WTC11 (cell line): ENCODE data around the gene RPL35A. TPM values are rescaled to one million over a fixed set of nuclear protein-coding genes. Genes with fewer than 3 reads are reported as not detected.

Experiments
- ATAC-seq: fragments of 200-7000 bp; cut with Tn5 transposase; 2 replicates; pipeline ENCODE4 v1.10.0; 2021; ENCODE audit warnings: mild to moderate bottlenecking, moderate library complexity
- CTCF ChIA-PET: fragments of 300-600 bp; sonication (Branson Sonifier 250); formaldehyde crosslinking; loops from one replicate; lab custom pipeline; 2021; ENCODE audit warnings: antibody characterized with exemption; lab: Charles Lee
- POLR2A ChIA-PET: fragments of 350-600 bp; sonication (Branson Sonifier 250); formaldehyde crosslinking; loops from one replicate; lab custom pipeline; 2021; ENCODE audit warnings: antibody characterized with exemption; lab: Charles Lee
- DNase-seq: peaks from one replicate; pipeline ENCODE4 v3.0.0; 2021; ENCODE audit warnings: low spot score
- H3K27ac Mint-ChIP-seq: 2 replicates; pipeline ENCODE4 v1.8.0; 2021; ENCODE audit warnings: mixed read lengths
- H3K27me3 Mint-ChIP-seq: 2 replicates; pipeline ENCODE4 v1.8.0; 2021; ENCODE audit warnings: low read depth, mild to moderate bottlenecking, moderate library complexity, mixed read lengths
- H3K36me3 Mint-ChIP-seq: 2 replicates; pipeline ENCODE4 v1.8.0; 2021; ENCODE audit warnings: mixed read lengths
- H3K4me1 Mint-ChIP-seq: 2 replicates; pipeline ENCODE4 v1.8.0; 2022; ENCODE audit warnings: mixed read lengths
- H3K4me3 Mint-ChIP-seq: 2 replicates; pipeline ENCODE4 v1.8.0; 2021; ENCODE audit warnings: mild to moderate bottlenecking, moderate library complexity, mixed read lengths
- H3K9me3 Mint-ChIP-seq: 2 replicates; pipeline ENCODE4 v1.8.0; 2021; ENCODE audit warnings: mixed read lengths
- AFF4 ChIP-seq: sonication (generic); formaldehyde crosslinking; IDR thresholded peaks from 2 replicates; pipeline ENCODE4 v1.8.1; 2023; ENCODE audit warnings: mild to moderate bottlenecking, missing genetic modification reagents, borderline replicate concordance
- ATF3 ChIP-seq: sonication (generic); formaldehyde crosslinking; conservative IDR thresholded peaks from 2 replicates; pipeline ENCODE4 v1.8.1; 2022; ENCODE audit warnings: mild to moderate bottlenecking, missing genetic modification reagents
- CREM ChIP-seq: sonication (generic); formaldehyde crosslinking; IDR thresholded peaks from 2 replicates; pipeline ENCODE4 v1.8.1; 2022; ENCODE audit warnings: mild to moderate bottlenecking, missing genetic modification reagents, moderate library complexity
- EMX1 ChIP-seq: fragments of 250-450 bp; sonication (Bioruptor Pico); IDR thresholded peaks from 2 replicates; pipeline ENCODE4 v1.8.0; 2021; ENCODE audit warnings: mild to moderate bottlenecking
- HMGA2 ChIP-seq: fragments of 250-450 bp; sonication (Bioruptor Pico); IDR thresholded peaks from 2 replicates; pipeline ENCODE4 v1.4.0; 2021; ENCODE audit warnings: mild to moderate bottlenecking, moderate library complexity
- MXD4 ChIP-seq: fragments of 250-450 bp; sonication (Bioruptor Pico); IDR thresholded peaks from 2 replicates; pipeline ENCODE4 v1.8.0; 2021; ENCODE audit warnings: mild to moderate bottlenecking, moderate library complexity, borderline replicate concordance
- NFYB ChIP-seq: sonication (generic); formaldehyde crosslinking; conservative IDR thresholded peaks from 2 replicates; pipeline ENCODE4 v1.8.0; 2022; ENCODE audit warnings: low read depth, missing genetic modification reagents
- OVOL2 ChIP-seq: fragments of 250-450 bp; sonication (Bioruptor Pico); IDR thresholded peaks from 2 replicates; pipeline ENCODE4 v1.9.0; 2021; ENCODE audit warnings: mild to moderate bottlenecking, borderline replicate concordance
- SMAD4 ChIP-seq: sonication (generic); formaldehyde crosslinking; IDR thresholded peaks from 2 replicates; pipeline ENCODE4 v1.8.0; 2022; ENCODE audit warnings: mild to moderate bottlenecking, missing genetic modification reagents
- ZBTB43 ChIP-seq: sonication (generic); formaldehyde crosslinking; IDR thresholded peaks from 2 replicates; pipeline ENCODE4 v1.8.1; 2023; ENCODE audit warnings: mild to moderate bottlenecking, missing genetic modification reagents
- ZNF232 ChIP-seq: sonication (generic); formaldehyde crosslinking; IDR thresholded peaks from 2 replicates; pipeline ENCODE4 v1.8.0; 2022; ENCODE audit warnings: mild to moderate bottlenecking, missing genetic modification reagents
- ZNF512 ChIP-seq: sonication (generic); formaldehyde crosslinking; IDR thresholded peaks from 2 replicates; pipeline ENCODE4 v1.8.1; 2022; ENCODE audit warnings: missing genetic modification reagents, borderline replicate concordance
- ZNF532 ChIP-seq: fragments of 250-450 bp; sonication (Bioruptor Pico); IDR thresholded peaks from 2 replicates; pipeline ENCODE4 v1.9.0; 2021; ENCODE audit warnings: mild to moderate bottlenecking, borderline replicate concordance
- total RNA-seq: library from RNA; stranded (reverse); gene quantifications from 3 replicates; pipeline ENCODE4 v1.2.3, GENCODE V29; 2021

Gene RPL35A
- total RNA-seq, 1 experiment from 2014 or later, result 1,384 TPM

- TF ChIP-seq ZNF512 (CRISPR knock-in tag) (no peak), OVOL2 (no peak)
- TF ChIP-seq, all 79 proteins: peak for 0
Measured at GRCh38 chr3:197994736-197995135, 44.7 kb downstream of the RPL35A start (continued).

- Mint-ChIP-seq H3K27ac (no peak overlapping the region), H3K4me1 (peaks cover 8% of the 10 kb centered on the region), H3K9me3 (no peaks in the 10 kb centered on the region), H3K36me3 (no peaks in the 10 kb centered on the region), H3K27me3 (no peaks in the 10 kb centered on the region), H3K4me3 (no peak overlapping the region)
- ATAC-seq (no peak), DNase-seq (no peak)
- ChIA-PET CTCF (no interaction called here), POLR2A (no interaction called here)
- TF ChIP-seq MXD4 (CRISPR knock-in tag), result no peak
- no peak for TF ChIP-seq ZNF232
- TF ChIP-seq HMGA2 (CRISPR knock-in tag), result no peak
- 0 out of 2 replicates have a peak, but pooled peaks have one; percentile 56 for TF ChIP-seq ZNF512 (CRISPR knock-in tag)
Measured at GRCh38 chr3:197996855-197997254, 46.9 kb downstream of the RPL35A start.

GRCh38 chr3:197997936-197998335 lies 47.9 kb downstream of the RPL35A start:
- Mint-ChIP-seq H3K9me3 (no peaks in the 10 kb centered on the region), H3K27me3 (no peaks in the 10 kb centered on the region), H3K4me1 (peaks cover 8% of the 10 kb centered on the region), H3K36me3 (no peaks in the 10 kb centered on the region), H3K4me3 (no peak overlapping the region), H3K27ac (no peak overlapping the region)
- no peak for DNase-seq
- no peak for TF ChIP-seq AFF4
- TF ChIP-seq EMX1 (CRISPR knock-in tag), result no peak
- TF ChIP-seq SMAD4, result no peak
- no peak for TF ChIP-seq NFYB
- no peak for TF ChIP-seq ZBTB43 (CRISPR knock-in tag)
- no peak for TF ChIP-seq ZNF532 (CRISPR knock-in tag)
- no peak for TF ChIP-seq CREM (CRISPR knock-in tag)
- TF ChIP-seq ATF3 (CRISPR knock-in tag), result no peak
- TF ChIP-seq OVOL2, result no peak
- ATAC-seq, result no peak
- ChIA-PET CTCF (no interaction called here), POLR2A (no interaction called here)
